GM21526 (cell line): ENCODE measurements around the gene GMDS.

ENCODE experiments used
- ATAC-seq: cut with Tn5 transposase; IDR thresholded peaks from one replicate; pipeline ENCODE4 v1.9.1; 2021; ENCODE audit warnings: moderate library complexity; ENCODE audit not compliant: unreplicated experiment, low FRiP score

GMDS gene

GRCh38 chr6:2182251-2182650, 63.2 kb downstream of the GMDS start:
- ATAC-seq: no peak

GRCh38 chr6:2181567-2181966, 63.8 kb downstream of the GMDS start:
- no peak for ATAC-seq

GRCh38 chr6:2179950-2180349, 65.5 kb downstream of the GMDS start:
- ATAC-seq: no peak

GRCh38 chr6:2179241-2179640, 66.2 kb downstream of the GMDS start:
- ATAC-seq: no peak

- ATAC-seq: no peak
These were observed 67.3 kb downstream of the GMDS start for GRCh38 chr6:2178125-2178524.

GRCh38 chr6:2175825-2176224, 69.6 kb downstream of the GMDS start:
- no peak for ATAC-seq

- no peak for ATAC-seq
These were observed 72.0 kb downstream of the GMDS start for GRCh38 chr6:2173203-2173961.

- ATAC-seq: no peak
These were observed 73.7 kb downstream of the GMDS start for GRCh38 chr6:2171728-2172127.

- ATAC-seq: no peak
These were observed 76.9 kb downstream of the GMDS start for GRCh38 chr6:2168480-2168879.

- ATAC-seq: no peak
These were observed 78.7 kb downstream of the GMDS start for GRCh38 chr6:2166717-2167116.

GRCh38 chr6:2165286-2165685, 80.1 kb downstream of the GMDS start:
- ATAC-seq: no peak

- no peak for ATAC-seq
These were observed 80.9 kb downstream of the GMDS start for GRCh38 chr6:2164481-2164880.

- ATAC-seq: no peak
These were observed 83.3 kb downstream of the GMDS start for GRCh38 chr6:2162079-2162445.

GRCh38 chr6:2158596-2159271, 86.7 kb downstream of the GMDS start:
- no peak for ATAC-seq

- ATAC-seq: no peak
These were observed 87.8 kb downstream of the GMDS start for GRCh38 chr6:2157441-2158127.

- no peak for ATAC-seq
These were observed 90.2 kb downstream of the GMDS start for GRCh38 chr6:2155206-2155605.

GRCh38 chr6:2149361-2150006, 95.9 kb downstream of the GMDS start:
- ATAC-seq: no peak

- no peak for ATAC-seq
These were observed 96.7 kb downstream of the GMDS start for GRCh38 chr6:2148748-2149147.

GRCh38 chr6:2147766-2148448, 97.5 kb downstream of the GMDS start:
- ATAC-seq: no peak

GRCh38 chr6:2147261-2147660, 98.1 kb downstream of the GMDS start:
- ATAC-seq: no peak

- ATAC-seq: no peak
These were observed 101.2 kb downstream of the GMDS start for GRCh38 chr6:2144210-2144609.
